ENCODE results near the gene SGIP1. TPM values are rescaled to one million over a fixed set of nuclear protein-coding genes. Genes with fewer than 3 reads are reported as not detected.

Gene SGIP1
- total RNA-seq, 6 experiments from 2014 or later, result 0.09 to 1.3 (median 1.1) TPM; not detected in 1

GRCh38 chr1:66679140-66679539 lies 145.2 kb downstream of the SGIP1 start:
- Histone ChIP-seq H3K9me3 (no peaks in the 10 kb centered on the region), H3K4me1 (no peaks in the 10 kb centered on the region), H3K4me3 (no peak overlapping the region), H3K27me3 (no peaks in the 10 kb centered on the region), H3K36me3 (no peaks in the 10 kb centered on the region), H3K27ac (no peak overlapping the region)
- intact Hi-C loops (cut with DNase I), result no loop called here
- TF ChIP-seq CTCF (IDR thresholded peaks at IDR 0.05) (no peak), POLR2A (IDR thresholded peaks at IDR 0.05) (no peak)
- no peak for DNase-seq
- ATAC-seq, result no peak
- WGBS (ENCODE audit: insufficient coverage, low coverage, low lambda C conversion rate, missing lambda C conversion rate), result 62% methylated on average over 5 of the region's 5 CpGs

GRCh38 chr1:66681686-66682085 lies 147.7 kb downstream of the SGIP1 start:
- H3K27me3 ChIP-seq, result no peaks in the 10 kb centered on the region
- no peaks in the 10 kb centered on the region for H3K4me1 ChIP-seq
- no peaks in the 10 kb centered on the region for H3K36me3 ChIP-seq
- WGBS (ENCODE audit: insufficient coverage, low coverage, low lambda C conversion rate, missing lambda C conversion rate), result 83% methylated on average over 1 of the region's 2 CpGs
- ATAC-seq, result no peak
- H3K9me3 ChIP-seq, result no peaks in the 10 kb centered on the region
- TF ChIP-seq POLR2A (IDR thresholded peaks at IDR 0.05) (no peak), CTCF (IDR thresholded peaks at IDR 0.05) (no peak)
- H3K4me3 ChIP-seq, result no peak overlapping the region
- intact Hi-C loops (cut with DNase I), result no loop called here
- no peak for DNase-seq
- H3K27ac ChIP-seq, result no peak overlapping the region

- Histone ChIP-seq H3K27ac (no peak overlapping the region), H3K27me3 (no peaks in the 10 kb centered on the region), H3K4me1 (no peaks in the 10 kb centered on the region), H3K9me3 (no peaks in the 10 kb centered on the region), H3K36me3 (no peaks in the 10 kb centered on the region), H3K4me3 (no peak overlapping the region)
- no peak for TF ChIP-seq POLR2A (IDR thresholded peaks at IDR 0.05)
- no peak for TF ChIP-seq CTCF (IDR thresholded peaks at IDR 0.05)
- no peak for DNase-seq
- intact Hi-C loops (cut with DNase I), result no loop called here
- ATAC-seq, result no peak
- 80% methylated on average over 6 of the region's 11 CpGs for whole genome bisulfite sequencing (ENCODE audit: insufficient coverage, low coverage, low lambda C conversion rate, missing lambda C conversion rate)
Measured at GRCh38 chr1:66682106-66682505, 148.2 kb downstream of the SGIP1 start.

- ATAC-seq (no peak), DNase-seq (no peak)
- Histone ChIP-seq H3K27me3 (no peaks in the 10 kb centered on the region), H3K4me1 (no peaks in the 10 kb centered on the region), H3K27ac (no peak overlapping the region), H3K36me3 (no peaks in the 10 kb centered on the region), H3K4me3 (no peak overlapping the region), H3K9me3 (no peaks in the 10 kb centered on the region)
- WGBS (ENCODE audit: insufficient coverage, low coverage, low lambda C conversion rate, missing lambda C conversion rate), result 53% methylated on average over 3 of the region's 3 CpGs
- intact Hi-C loops (cut with DNase I), result no loop called here
- TF ChIP-seq POLR2A (IDR thresholded peaks at IDR 0.05) (no peak), CTCF (IDR thresholded peaks at IDR 0.05) (no peak)
Measured at GRCh38 chr1:66684353-66684752, 150.4 kb downstream of the SGIP1 start.

- TF ChIP-seq POLR2A (IDR thresholded peaks at IDR 0.05) (no peak), CTCF (IDR thresholded peaks at IDR 0.05) (no peak)
- no peaks in the 10 kb centered on the region for H3K27me3 ChIP-seq
- ATAC-seq (no peak), DNase-seq (no peak)
- no peaks in the 10 kb centered on the region for H3K4me1 ChIP-seq
- no peaks in the 10 kb centered on the region for H3K36me3 ChIP-seq
- no peak overlapping the region for H3K4me3 ChIP-seq
- intact Hi-C loops (cut with DNase I), result no loop called here
- no peak overlapping the region for H3K27ac ChIP-seq
- no peaks in the 10 kb centered on the region for H3K9me3 ChIP-seq
Measured at GRCh38 chr1:66685265-66685664, 151.3 kb downstream of the SGIP1 start.
